Daoy (cell line): ENCODE measurements around the gene TPD52L2. TPM values are rescaled to one million over a fixed set of nuclear protein-coding genes. Genes with fewer than 3 reads are reported as not detected.
"Not testable (repeated sequence)": the region's sequence is repeated elsewhere in the genome, so short reads cannot be mapped to it uniquely, and the experiment has no call there.

Experiments used
- DNase-seq: peaks from one replicate; pipeline ENCODE4 v3.0.0-alpha.2; 2015; ENCODE audit warnings: low read depth
- total RNA-seq: library from RNA; depleted of rRNA; stranded (reverse); fragments of >200 nt; shearing (Covaris generic); gene quantifications from 2 replicates; pipeline ENCODE4 v1.2.3, GENCODE V29; 2014

TPD52L2 gene
- total RNA-seq, 1 experiment from 2014 or later = 92.0 TPM

DNA sequence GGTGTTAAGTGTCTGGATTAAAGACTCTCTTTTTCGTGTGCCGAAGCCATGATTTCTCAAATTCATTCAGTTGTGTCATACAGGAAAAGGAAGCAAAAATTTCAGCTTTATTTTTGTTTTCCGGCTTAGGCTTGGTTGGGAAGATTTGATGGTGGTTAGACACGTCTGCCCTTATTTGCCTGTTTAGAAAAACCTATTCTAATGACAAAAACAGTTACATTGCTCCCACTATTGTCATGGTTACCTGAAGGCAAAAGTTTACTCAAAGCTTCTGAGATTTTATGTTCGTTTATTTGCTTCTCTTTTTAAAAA, 30.8 kb downstream of the TPD52L2 start:
- no peak for DNase-seq

DNA sequence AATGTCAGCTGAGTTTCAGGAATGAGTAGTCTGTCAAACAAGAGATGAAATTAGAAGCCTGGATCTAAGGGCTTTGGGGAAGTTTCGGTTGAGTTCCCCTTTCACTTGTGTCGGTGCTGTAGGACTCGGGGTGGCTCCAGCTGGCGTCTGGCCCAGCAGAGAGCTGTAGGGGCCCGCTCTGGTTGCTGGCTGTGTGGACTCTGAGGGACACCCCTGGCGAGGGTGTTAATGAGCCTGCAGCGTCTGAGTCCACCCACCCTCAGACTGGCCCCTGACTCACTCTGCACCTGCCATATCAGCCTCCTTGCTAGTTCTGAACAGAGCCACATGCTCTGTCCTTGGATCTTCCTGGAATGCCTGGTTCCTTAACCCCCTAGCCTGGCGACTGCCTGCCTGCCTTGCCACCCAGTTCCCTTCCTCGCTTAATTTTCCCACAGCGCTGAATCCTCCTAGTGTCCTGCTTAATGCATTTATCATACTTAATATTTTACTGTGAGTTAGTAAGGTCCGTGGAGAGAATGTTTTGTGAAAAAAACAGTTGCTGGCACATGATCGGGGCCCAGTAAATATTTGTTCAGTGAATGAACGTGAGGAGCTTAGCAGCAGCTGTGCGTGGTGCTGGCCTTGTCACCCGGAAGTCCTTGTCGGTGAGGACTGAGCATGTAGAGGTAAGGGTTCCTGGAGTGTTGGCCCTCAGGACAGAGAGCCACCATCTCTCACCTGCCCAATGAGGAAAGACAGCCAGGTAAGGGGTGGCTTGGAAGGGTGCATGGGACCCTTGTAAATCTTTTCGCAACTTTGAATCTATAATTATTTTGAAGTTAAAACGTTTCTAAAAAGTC, 31.4 kb downstream of the TPD52L2 start:
- peak; percentile 30 for DNase-seq

GRCh38 chr20:63897978-63898561, 33.0 kb downstream of the TPD52L2 start:
- DNase-seq = no peak

GRCh38 chr20:63898882-63899558, 34.0 kb downstream of the TPD52L2 start:
- no peak for DNase-seq

DNA sequence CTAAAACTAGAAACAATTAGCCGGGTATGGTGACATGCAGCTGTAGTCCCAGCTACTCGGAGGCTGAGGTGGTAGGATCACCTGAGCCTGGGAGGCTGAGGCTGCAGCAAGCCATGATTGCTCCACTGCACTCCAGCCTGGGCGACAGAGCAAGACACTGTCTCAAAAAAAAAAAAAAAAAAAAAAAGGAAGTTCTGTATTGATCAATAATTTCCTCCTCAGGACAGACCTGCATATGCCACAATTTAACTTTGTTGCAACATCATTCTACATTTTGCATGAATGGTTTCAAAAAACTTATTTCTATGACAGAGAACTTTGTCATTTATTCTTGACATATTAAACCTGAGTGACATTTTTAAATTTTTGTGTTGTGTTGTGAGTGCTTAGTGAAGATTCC, 35.3 kb downstream of the TPD52L2 start:
- DNase-seq = no peak

DNA sequence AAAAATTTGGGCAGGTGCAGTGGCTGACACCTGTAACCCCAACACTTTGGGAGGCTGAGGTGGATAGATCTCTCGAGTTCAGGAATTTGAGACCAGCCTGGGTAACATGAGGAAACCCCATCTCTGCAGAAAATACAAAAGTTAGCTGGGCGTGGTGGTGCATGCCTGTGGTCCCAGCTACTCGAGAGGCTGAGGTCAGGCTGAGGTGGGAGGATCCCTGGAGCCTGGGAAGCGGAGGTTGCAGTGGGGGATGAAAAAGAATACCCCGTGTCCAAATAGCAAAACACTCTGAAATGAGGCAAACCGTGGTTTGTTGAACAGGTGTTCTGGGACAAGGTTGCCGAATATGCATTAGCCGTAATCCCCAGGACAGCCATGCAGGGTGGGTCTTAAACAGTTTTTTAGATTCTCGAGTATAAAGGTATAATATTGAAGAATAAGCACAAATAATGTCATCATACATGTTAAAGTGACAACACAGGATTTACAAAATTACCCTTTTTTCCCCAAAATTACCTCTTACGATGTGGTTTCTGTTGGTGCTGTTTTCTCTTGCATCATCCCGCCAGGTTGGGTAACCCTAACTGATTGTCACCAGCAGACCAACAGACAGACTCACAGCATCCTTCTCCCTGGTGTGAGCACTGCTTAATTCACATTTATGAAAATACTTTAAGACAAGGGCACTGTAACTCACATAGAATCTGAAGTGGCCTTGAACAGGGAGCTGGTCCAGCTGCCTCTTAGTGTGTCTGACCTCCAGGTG, 38.9 kb downstream of the TPD52L2 start:
- DNase-seq = no peak

GRCh38 chr20:63908008-63908682, 43.1 kb downstream of the TPD52L2 start:
- DNase-seq = no peak

DNA sequence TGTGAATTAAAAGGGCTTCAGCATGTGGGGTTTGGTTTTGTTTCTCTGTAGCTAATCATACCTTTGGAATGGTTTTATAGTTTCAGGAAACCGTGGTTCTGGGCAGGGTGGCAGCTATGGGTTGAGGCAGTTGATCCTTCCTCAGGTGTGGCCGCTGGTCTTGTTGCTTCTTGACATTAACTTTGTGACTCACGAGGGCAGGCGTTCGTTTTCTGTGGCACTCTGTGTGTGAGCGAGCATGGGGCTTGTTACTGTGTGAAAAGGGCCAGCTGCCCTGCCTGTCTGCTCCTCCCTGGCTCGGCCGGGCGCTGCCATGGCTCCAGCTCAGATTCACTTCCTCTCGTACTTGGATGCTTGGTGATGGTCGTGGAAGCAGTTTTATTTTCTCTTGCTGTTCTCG, 46.1 kb downstream of the TPD52L2 start:
- peak; percentile 30 for DNase-seq

- DNase-seq = no peak
These were observed 48.7 kb downstream of the TPD52L2 start for GRCh38 chr20:63913768-63914167.

DNA sequence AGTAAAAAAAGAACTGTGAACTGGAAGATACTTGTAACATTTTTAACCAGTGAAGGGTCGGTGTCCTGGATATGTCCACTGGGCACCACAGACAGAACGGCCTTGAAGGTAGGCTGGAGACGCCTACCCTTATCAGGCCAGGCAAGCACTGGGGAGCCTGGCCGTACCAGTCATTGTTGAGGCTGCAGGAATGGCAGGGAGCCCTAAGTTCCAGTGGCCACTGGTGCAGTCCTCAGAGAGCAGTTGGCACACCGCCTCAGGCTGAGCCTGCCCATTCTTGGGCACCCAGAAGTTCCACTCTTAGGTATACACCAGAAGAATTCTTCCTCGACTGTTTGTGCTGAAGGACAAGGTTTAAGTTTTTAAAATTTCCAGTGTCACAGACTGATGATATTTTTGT, 50.4 kb downstream of the TPD52L2 start:
- DNase-seq = no peak

GRCh38 chr20:63916371-63916939, 51.4 kb downstream of the TPD52L2 start:
- not testable (repeated sequence) for DNase-seq

DNA sequence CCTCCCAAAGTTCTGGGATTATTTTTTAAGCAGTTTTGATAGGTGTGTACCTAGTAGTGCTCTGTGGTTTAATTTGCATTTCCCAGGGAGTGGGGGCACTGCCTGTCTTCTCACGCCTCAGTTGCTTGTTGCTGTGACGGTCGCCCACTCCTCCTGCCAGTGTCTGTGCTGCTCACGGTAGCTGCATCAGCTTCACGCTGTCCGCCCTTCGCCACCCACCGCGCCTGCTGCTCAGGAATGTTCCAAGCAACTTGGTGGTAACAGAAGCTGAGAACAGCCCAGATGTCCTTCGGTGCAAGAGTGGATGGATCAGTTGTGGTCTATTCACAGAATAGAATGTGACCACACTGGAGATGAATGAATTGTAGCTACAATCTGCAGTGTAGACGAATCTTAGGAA, 52.7 kb downstream of the TPD52L2 start:
- no peak for DNase-seq

GRCh38 chr20:63919130-63919529, 54.1 kb downstream of the TPD52L2 start:
- DNase-seq = no peak

GRCh38 chr20:63920226-63920625, 55.2 kb downstream of the TPD52L2 start:
- DNase-seq = no peak

- DNase-seq = no peak
These were observed 58.6 kb downstream of the TPD52L2 start for GRCh38 chr20:63923651-63924050.

DNA sequence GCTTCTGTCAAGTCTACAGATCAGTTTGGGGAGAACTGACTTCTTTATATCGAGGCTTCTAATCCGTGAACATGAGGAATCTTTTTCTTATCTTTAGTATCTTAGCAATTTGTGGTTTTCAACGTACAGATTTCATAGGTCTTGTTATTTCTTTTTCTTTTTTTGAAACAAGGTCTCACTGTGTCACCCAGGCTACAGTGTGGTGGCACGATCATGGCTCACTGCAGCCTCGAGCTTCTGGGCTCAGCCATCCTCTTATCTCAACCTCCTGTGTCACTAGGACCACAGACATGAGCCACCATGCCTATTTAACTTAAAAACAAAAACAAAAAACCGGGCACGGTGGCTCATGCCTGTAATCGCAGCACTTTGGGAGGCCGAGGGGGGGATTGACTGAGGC, 59.2 kb downstream of the TPD52L2 start:
- DNase-seq = no peak

DNA sequence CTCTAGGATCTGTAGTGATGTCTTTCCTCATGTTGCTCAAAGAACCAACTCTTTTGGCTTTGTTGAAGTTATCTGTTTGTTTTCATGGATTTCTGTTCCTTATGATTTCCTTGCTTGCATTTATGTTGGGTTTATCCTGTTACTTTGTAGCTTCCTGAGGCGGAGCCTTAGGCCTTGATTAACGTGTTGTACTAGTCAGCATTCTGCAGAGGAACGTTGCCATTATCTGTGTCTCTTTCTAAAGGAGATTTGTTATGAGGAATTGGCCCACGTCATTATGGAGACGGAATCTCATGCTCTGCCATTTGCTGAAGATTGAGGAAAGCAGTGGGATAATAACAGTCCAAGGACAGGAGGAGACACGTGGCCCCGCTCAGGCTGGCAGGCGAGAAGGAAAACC, 61.2 kb downstream of the TPD52L2 start:
- DNase-seq = no peak

DNA sequence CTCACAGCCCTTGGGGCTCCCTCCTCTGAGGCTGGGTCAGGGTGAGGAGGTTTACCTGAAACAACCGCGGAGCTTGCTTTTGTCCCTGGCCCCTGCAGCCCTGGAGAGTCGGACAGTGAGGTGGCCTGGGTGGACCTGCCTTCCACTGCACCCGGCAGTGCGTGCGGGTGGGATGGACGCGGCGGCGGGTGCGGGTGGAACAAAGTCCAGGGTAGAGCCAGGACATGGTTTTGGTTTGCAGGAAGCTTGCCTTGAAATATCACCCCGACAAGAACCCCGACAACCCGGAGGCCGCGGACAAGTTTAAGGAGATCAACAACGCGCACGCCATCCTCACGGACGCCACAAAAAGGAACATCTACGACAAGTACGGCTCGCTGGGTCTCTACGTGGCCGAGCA, 64.0 kb downstream of the TPD52L2 start:
- no peak for DNase-seq

GRCh38 chr20:63929473-63929883, 64.4 kb downstream of the TPD52L2 start:
- not testable (repeated sequence) for DNase-seq

DNA sequence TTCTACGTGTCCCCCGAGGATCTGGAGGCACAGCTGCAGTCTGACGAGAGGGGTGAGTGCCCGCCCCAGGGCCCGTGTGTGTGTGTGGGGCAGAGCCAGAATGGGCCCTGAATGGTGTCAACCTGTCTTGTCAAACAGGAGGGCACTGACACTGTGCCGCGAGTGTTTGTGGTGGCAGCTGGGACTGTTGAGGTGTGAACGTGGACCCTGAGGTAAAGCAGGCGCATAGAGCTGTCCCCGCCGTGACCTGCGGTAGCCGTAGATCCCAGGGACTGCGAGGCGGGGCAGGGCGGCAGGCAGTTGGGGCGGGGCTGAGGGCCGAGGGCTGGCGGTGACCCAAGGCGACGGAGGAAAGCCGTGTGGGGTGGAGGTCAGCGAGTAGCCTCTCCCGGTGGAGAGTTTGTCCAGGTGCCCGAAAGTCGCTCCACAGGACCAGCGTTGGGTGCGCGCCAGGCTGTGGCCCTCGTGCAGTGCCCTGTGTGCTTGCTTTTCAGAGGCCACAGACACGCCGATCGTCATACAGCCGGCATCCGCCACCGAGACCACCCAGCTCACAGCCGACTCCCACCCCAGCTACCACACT, 66.0 kb downstream of the TPD52L2 start:
- DNase-seq = no peak

- no peak for DNase-seq
These were observed 66.7 kb downstream of the TPD52L2 start for GRCh38 chr20:63931735-63932134.
